K562 (cell line): ENCODE measurements around the gene WDR3. TPM values are rescaled to one million over a fixed set of nuclear protein-coding genes. Genes with fewer than 3 reads are reported as not detected.
A peak's percentile ranks its signal among the peaks of the same experiment; 100 is the strongest.

Experiments
- ATF1 ChIP-seq, 2 experiments: fragments of 450-650 bp in 1 of 2; IDR thresholded peaks; 2 replicates each; pipeline ENCODE4 v1.6.1; 2016; ENCODE audit warnings: missing compliant biosample characterization in 1 of 2, missing genetic modification characterization in 1 of 2
- CBX1 ChIP-seq: sonication (generic); IDR thresholded peaks from 2 replicates; pipeline ENCODE4 v1.6.1; 2016; ENCODE audit warnings: antibody characterized with exemption, low read depth, mild to moderate bottlenecking
- CREM ChIP-seq: IDR thresholded peaks from 2 replicates; pipeline ENCODE4 v1.6.1; 2014; ENCODE audit warnings: antibody characterized with exemption, low read depth
- HNRNPL ChIP-seq: fragments of 200-400 bp; formaldehyde crosslinking; IDR thresholded peaks from 2 replicates; pipeline ENCODE4 v1.6.1; 2017; ENCODE audit warnings: low read depth, mild to moderate bottlenecking, low read length
- KAT7 ChIP-seq: sonication (generic); formaldehyde crosslinking; IDR thresholded peaks from 2 replicates; pipeline ENCODE4 v1.8.0; 2022; ENCODE audit warnings: missing genetic modification reagents, mild to moderate bottlenecking, borderline replicate concordance
- KLF13 ChIP-seq: fragments of 450-650 bp; IDR thresholded peaks from 2 replicates; pipeline ENCODE4 v1.6.1; 2016; ENCODE audit warnings: missing genetic modification characterization, low read depth, mild to moderate bottlenecking, missing compliant biosample characterization, moderate library complexity, borderline replicate concordance
- MTF1 ChIP-seq: fragments of 250-450 bp; sonication (Bioruptor Pico); IDR thresholded peaks from 2 replicates; pipeline ENCODE4 v1.9.0; 2021; ENCODE audit warnings: moderate library complexity, mild to moderate bottlenecking, inconsistent platforms, borderline replicate concordance
- MXI1 ChIP-seq: IDR thresholded peaks from 2 replicates; pipeline ENCODE4 v1.6.1; 2011; ENCODE audit warnings: low read depth, mild to moderate bottlenecking, improper control_type of control experiment, low read length
- PCBP2 ChIP-seq: fragments of 200-400 bp; formaldehyde crosslinking; IDR thresholded peaks from 2 replicates; pipeline ENCODE4 v1.6.1; 2018; ENCODE audit warnings: low read length, low read depth, mild to moderate bottlenecking, moderate library complexity; ENCODE audit not compliant: poor library complexity, severe bottlenecking
- polyA plus RNA-seq, 8 experiments: library from polyadenylated mRNA; depleted of rRNA in 4 of 8; stranded (reverse) in 5 of 8; unstranded in 3 of 8; fragments of >200 nt; fragmentation: Nextera tagmentation in 2 of 8; fragmentation: Illumina TruSeq in 1 of 8; extraction: Ambion mirVana in 2 of 8; extraction: Trizol in 1 of 8; gene quantifications; 2 replicates each; pipeline versions ENCODE4 v1.2.1 to v1.2.3, GENCODE V29; 2011 to 2014; ENCODE audit warnings: inconsistent platforms in 1 of 8, missing spikeins in 1 of 8
- total RNA-seq, 7 experiments: library from RNA; depleted of rRNA in 6 of 7; stranded (reverse); fragments of >200 nt in 6 of 7; fragmentation: Illumina TruSeq in 2 of 7; extraction: Trizol in 2 of 7; gene quantifications; 2 replicates each; pipeline versions ENCODE4 v1.2.1 to v1.2.3, GENCODE V29; 2011 to 2021; ENCODE audit warnings: low replicate concordance in 1 of 7
- TF ChIP-seq, protein P1 (sequence below): sonication (generic); formaldehyde crosslinking; IDR thresholded peaks from 2 replicates; pipeline ENCODE4 v1.8.0; 2022; ENCODE audit warnings: mild to moderate bottlenecking, missing genetic modification reagents
- TF ChIP-seq, protein P2 (sequence below): sonication (generic); formaldehyde crosslinking; IDR thresholded peaks from 2 replicates; pipeline ENCODE4 v1.8.0; 2022; ENCODE audit warnings: missing genetic modification reagents, mild to moderate bottlenecking, borderline replicate concordance
- TF ChIP-seq, protein P3 (sequence below): sonication (generic); formaldehyde crosslinking; IDR thresholded peaks from 2 replicates; pipeline ENCODE4 v1.9.0; 2022; ENCODE audit warnings: mild to moderate bottlenecking, missing genetic modification reagents
- TF ChIP-seq, protein P4 (sequence below), 2 experiments: fragments of 450-650 bp; formaldehyde crosslinking in 1 of 2; IDR thresholded peaks; 2 replicates each; pipeline versions ENCODE4 v1.4.0 to v1.6.1; 2014 to 2020; ENCODE audit warnings: mild to moderate bottlenecking in 2 of 2, borderline replicate concordance in 1 of 2, low read depth in 1 of 2

The WDR3 gene
- total and polyA plus RNA-seq, 9 of the 15 experiments (the other 6 are each of a cell fraction or from before 2014, with no cell fraction given) = 40.6 to 122 (median 76.5) TPM

DNA sequence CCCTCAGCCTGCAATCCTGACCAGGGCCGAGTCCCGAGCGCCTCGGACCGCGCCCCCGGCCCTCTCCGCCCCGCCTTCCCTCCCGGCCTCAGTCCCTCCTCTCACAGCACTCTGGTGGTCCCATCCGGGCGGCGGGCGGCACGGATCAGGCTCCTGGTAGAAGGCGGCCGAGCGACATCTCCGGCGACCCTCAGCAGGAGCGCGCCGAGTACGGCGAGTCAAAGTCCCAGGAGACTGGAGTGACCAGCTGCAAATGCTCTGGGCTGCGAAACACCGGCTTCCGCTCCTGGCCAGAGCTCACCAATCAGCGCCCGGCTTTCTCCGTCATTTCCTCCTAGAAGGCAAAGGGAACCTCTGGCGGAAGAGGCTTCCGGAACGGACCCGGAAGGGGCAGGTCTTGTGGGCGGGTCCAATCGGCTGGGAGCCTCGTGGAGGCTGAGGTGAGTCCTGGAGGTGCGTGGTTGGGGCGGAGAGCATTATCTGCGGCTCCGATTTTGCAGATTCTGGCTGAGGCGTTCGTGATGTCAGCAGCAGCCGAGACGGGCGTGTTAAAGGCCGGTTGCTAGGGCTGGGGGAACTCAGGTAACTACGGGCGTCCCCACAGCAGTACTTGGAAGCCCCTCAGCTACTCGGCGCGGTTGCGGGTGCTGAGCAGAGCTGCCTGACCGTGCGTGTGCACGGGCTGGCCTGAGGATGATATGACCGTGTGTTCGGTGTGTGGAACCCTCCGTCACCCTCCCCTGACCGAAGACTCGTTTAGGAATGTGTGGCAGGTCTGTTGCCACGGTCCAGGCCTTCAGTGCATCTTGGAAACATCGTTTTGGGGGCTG is at the start of gene WDR3, which contains the start of gene GDAP2 (continued):
- no peak for TF ChIP-seq PCBP2
- TF ChIP-seq, protein P1, sequence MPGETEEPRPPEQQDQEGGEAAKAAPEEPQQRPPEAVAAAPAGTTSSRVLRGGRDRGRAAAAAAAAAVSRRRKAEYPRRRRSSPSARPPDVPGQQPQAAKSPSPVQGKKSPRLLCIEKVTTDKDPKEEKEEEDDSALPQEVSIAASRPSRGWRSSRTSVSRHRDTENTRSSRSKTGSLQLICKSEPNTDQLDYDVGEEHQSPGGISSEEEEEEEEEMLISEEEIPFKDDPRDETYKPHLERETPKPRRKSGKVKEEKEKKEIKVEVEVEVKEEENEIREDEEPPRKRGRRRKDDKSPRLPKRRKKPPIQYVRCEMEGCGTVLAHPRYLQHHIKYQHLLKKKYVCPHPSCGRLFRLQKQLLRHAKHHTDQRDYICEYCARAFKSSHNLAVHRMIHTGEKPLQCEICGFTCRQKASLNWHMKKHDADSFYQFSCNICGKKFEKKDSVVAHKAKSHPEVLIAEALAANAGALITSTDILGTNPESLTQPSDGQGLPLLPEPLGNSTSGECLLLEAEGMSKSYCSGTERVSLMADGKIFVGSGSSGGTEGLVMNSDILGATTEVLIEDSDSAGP (CRISPR knock-in tag) = no peak; the same call in 1 of the 2 replicates
- no peak for TF ChIP-seq ATF1 (CRISPR knock-in tag; IDR thresholded peaks at IDR 0.05)
- peak; percentile 81 for TF ChIP-seq ATF1 (tag; IDR thresholded peaks at IDR 0.05)
- TF ChIP-seq, protein P2, sequence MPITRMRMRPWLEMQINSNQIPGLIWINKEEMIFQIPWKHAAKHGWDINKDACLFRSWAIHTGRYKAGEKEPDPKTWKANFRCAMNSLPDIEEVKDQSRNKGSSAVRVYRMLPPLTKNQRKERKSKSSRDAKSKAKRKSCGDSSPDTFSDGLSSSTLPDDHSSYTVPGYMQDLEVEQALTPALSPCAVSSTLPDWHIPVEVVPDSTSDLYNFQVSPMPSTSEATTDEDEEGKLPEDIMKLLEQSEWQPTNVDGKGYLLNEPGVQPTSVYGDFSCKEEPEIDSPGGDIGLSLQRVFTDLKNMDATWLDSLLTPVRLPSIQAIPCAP = no peak
- no peak for TF ChIP-seq HNRNPL
- no peak for TF ChIP-seq MTF1 (CRISPR knock-in tag)
- TF ChIP-seq CBX1 = no peak
- TF ChIP-seq, protein P3, sequence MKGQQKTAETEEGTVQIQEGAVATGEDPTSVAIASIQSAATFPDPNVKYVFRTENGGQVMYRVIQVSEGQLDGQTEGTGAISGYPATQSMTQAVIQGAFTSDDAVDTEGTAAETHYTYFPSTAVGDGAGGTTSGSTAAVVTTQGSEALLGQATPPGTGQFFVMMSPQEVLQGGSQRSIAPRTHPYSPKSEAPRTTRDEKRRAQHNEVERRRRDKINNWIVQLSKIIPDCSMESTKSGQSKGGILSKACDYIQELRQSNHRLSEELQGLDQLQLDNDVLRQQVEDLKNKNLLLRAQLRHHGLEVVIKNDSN (CRISPR knock-in tag) = 0 out of 2 replicates have a peak, but pooled peaks have one; percentile 29
- peak; percentile 96 for TF ChIP-seq CREM
- TF ChIP-seq MXI1 = peak; percentile 95
- 0 out of 2 replicates have a peak, but pooled peaks have one; percentile 41 for TF ChIP-seq KLF13 (tag)
- peak; percentile 82; the same call in 1 of the 2 replicates for TF ChIP-seq KAT7 (CRISPR knock-in tag)
- TF ChIP-seq, protein P4, sequence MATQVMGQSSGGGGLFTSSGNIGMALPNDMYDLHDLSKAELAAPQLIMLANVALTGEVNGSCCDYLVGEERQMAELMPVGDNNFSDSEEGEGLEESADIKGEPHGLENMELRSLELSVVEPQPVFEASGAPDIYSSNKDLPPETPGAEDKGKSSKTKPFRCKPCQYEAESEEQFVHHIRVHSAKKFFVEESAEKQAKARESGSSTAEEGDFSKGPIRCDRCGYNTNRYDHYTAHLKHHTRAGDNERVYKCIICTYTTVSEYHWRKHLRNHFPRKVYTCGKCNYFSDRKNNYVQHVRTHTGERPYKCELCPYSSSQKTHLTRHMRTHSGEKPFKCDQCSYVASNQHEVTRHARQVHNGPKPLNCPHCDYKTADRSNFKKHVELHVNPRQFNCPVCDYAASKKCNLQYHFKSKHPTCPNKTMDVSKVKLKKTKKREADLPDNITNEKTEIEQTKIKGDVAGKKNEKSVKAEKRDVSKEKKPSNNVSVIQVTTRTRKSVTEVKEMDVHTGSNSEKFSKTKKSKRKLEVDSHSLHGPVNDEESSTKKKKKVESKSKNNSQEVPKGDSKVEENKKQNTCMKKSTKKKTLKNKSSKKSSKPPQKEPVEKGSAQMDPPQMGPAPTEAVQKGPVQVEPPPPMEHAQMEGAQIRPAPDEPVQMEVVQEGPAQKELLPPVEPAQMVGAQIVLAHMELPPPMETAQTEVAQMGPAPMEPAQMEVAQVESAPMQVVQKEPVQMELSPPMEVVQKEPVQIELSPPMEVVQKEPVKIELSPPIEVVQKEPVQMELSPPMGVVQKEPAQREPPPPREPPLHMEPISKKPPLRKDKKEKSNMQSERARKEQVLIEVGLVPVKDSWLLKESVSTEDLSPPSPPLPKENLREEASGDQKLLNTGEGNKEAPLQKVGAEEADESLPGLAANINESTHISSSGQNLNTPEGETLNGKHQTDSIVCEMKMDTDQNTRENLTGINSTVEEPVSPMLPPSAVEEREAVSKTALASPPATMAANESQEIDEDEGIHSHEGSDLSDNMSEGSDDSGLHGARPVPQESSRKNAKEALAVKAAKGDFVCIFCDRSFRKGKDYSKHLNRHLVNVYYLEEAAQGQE (IDR thresholded peaks at IDR 0.05; ENCODE audit: borderline replicate concordance) = no peak
- TF ChIP-seq, protein P4 (CRISPR knock-in tag; IDR thresholded peaks at IDR 0.05; ENCODE audit: low read depth) = no peak
